ENCODE data around the gene DNAH14.

- TF ChIP-seq CTCF (IDR thresholded peaks at IDR 0.05; ENCODE audit: low read length) (no peak), EZH2phosphoT487 (IDR thresholded peaks at IDR 0.05; ENCODE audit: low read length) (no peak), EZH2 (optimal IDR thresholded peaks at IDR 0.05; ENCODE audit: low read depth, low read length) (no peak)
These were observed 66.1 kb downstream of the DNAH14 start for GRCh38 chr1:224995602-224996001.

All from MM.1S (cell line).